HepG2 (cell line): Measurements from ENCODE around the gene RAD51. TPM values are rescaled to one million over a fixed set of nuclear protein-coding genes. Genes with fewer than 3 reads are reported as not detected.

Experiments used
- ATAC-seq: fragments of 200-7000 bp; cut with Tn5 transposase; 3 replicates; pipeline ENCODE4 v1.9.1; 2020; ENCODE audit warnings: mild to moderate bottlenecking, moderate library complexity
- BruUV-seq: library from RNA; stranded (reverse); fragments of 400-500 nt; replicated peaks from 2 replicates; lab custom pipeline; 2021; lab: Mats Ljungman, UMichigan
- CTCF ChIA-PET: fragments of 300-600 bp; formaldehyde crosslinking; extraction: SDS; loops from one replicate; lab custom pipeline; 2021; ENCODE audit warnings: low total read pairs, inconsistent platforms, low intra/inter-chr PET ratio; lab: Yijun Ruan, JAX
- POLR2A ChIA-PET: fragments of 350-600 bp; sonication (Branson Sonifier 250); formaldehyde crosslinking; loops from one replicate; lab custom pipeline; 2020; ENCODE audit warnings: antibody characterized with exemption, inconsistent platforms; lab: Yijun Ruan, JAX
- DNase-seq: peaks from one replicate; pipeline ENCODE4 v3.0.0-alpha.2; 2015; ENCODE audit warnings: low spot score
- FAIRE-seq: peaks from 3 replicates; lab custom pipeline; 2011; peaks lifted over from hg19 to GRCh38; lab: Jason Lieb, UNC
- H2AFZ ChIP-seq: one replicate; pipeline ENCODE4 v1.6.1; 2011; ENCODE audit warnings: low read length, inconsistent platforms
- H3K27ac ChIP-seq: fragments of 300-600 bp; 3 replicates; pipeline ENCODE4 v1.8.0; 2011; ENCODE audit warnings: mixed run types, mild to moderate bottlenecking, mixed read lengths, low read length, inconsistent platforms; ENCODE audit not compliant: insufficient read depth; ENCODE audit errors: extremely low read length
- H3K27me3 ChIP-seq, 2 experiments: fragments of 200-600 bp in 1 of 2; 2 replicates in 1 of 2; 3 replicates in 1 of 2; pipeline versions ENCODE4 v1.6.0 to v1.8.0; 2011; ENCODE audit warnings: low read length in 2 of 2, mild to moderate bottlenecking in 2 of 2, moderate library complexity in 2 of 2, inconsistent platforms in 1 of 2; ENCODE audit not compliant: insufficient read depth in 2 of 2, control insufficient read depth in 1 of 2
- H3K36me3 ChIP-seq, 2 experiments: fragments of 200-600 bp in 1 of 2; replicated peaks in 1 of 2; 2 replicates in 1 of 2; 3 replicates in 1 of 2; pipeline versions ENCODE4 v1.5.1 to v1.8.0; 2011; ENCODE audit warnings: low read length in 2 of 2, inconsistent platforms in 1 of 2; ENCODE audit not compliant: insufficient read depth in 2 of 2, control insufficient read depth in 1 of 2
- H3K4me1 ChIP-seq: 2 replicates; pipeline ENCODE4 v1.5.1; 2012; ENCODE audit warnings: low read length, inconsistent platforms; ENCODE audit not compliant: insufficient read depth
- H3K4me2 ChIP-seq: 2 replicates; pipeline ENCODE4 v1.6.0; 2011; ENCODE audit warnings: low read depth, low read length, inconsistent platforms
- H3K4me3 ChIP-seq, 3 experiments: fragments of 200-600 bp in 1 of 3; sonication (generic), shearing (Covaris generic) in 1 of 3; replicated peaks in 1 of 3; 2 replicates each; pipeline ENCODE4 v1.5.1; 2011 to 2016; ENCODE audit warnings: low read length in 3 of 3, inconsistent platforms in 2 of 3, low read depth in 2 of 3, mild to moderate bottlenecking in 2 of 3, control low read depth in 1 of 3, mixed read lengths in 1 of 3; ENCODE audit not compliant: insufficient read depth in 1 of 3
- H3K79me2 ChIP-seq: one replicate; pipeline ENCODE4 v1.6.1; 2011; ENCODE audit warnings: low read length, inconsistent platforms; ENCODE audit not compliant: insufficient read depth
- H3K9ac ChIP-seq: 2 replicates; pipeline ENCODE4 v1.6.0; 2011; ENCODE audit warnings: mild to moderate bottlenecking, low read depth, low read length, inconsistent platforms; ENCODE audit not compliant: insufficient read depth
- H3K9me3 ChIP-seq: 2 replicates; pipeline ENCODE4 v1.5.1; 2012; ENCODE audit warnings: mild to moderate bottlenecking, low read length
- H4K20me1 ChIP-seq: 2 replicates; pipeline ENCODE4 v1.6.0; 2011; ENCODE audit warnings: inconsistent platforms, mild to moderate bottlenecking, low read length, moderate library complexity; ENCODE audit not compliant: insufficient read depth
- HNRNPLL ChIP-seq: fragments of 200-400 bp; formaldehyde crosslinking; IDR thresholded peaks from 2 replicates; pipeline ENCODE4 v1.6.1; 2017; ENCODE audit warnings: mild to moderate bottlenecking, low read depth, low read length; ENCODE audit not compliant: poor library complexity, severe bottlenecking
- ISX ChIP-seq: sonication (generic); formaldehyde crosslinking; conservative IDR thresholded peaks from 2 replicates; pipeline ENCODE4 v1.5.0; 2020; ENCODE audit warnings: missing genetic modification reagents
- JARID2 ChIP-seq: sonication (generic); formaldehyde crosslinking; IDR thresholded peaks from 2 replicates; pipeline ENCODE4 v1.8.1; 2023; ENCODE audit warnings: missing genetic modification reagents, inconsistent platforms; ENCODE audit not compliant: insufficient replicate concordance
- KDM1A ChIP-seq: IDR thresholded peaks from 2 replicates; pipeline ENCODE4 v1.6.1; 2016; ENCODE audit warnings: missing compliant biosample characterization
- MAFF ChIP-seq: IDR thresholded peaks from 2 replicates; pipeline ENCODE4 v1.6.1; 2011; ENCODE audit warnings: low read depth, low read length, improper control_type of control experiment
- NAIF1 ChIP-seq: sonication (generic); formaldehyde crosslinking; IDR thresholded peaks from 2 replicates; pipeline ENCODE4 v1.5.0; 2020; ENCODE audit warnings: mild to moderate bottlenecking, missing genetic modification reagents, borderline replicate concordance
- SP1 ChIP-seq, 2 experiments: fragments of 450-650 bp in 1 of 2; sonication (generic) in 1 of 2; formaldehyde crosslinking in 1 of 2; IDR thresholded peaks; 2 replicates each; pipeline versions ENCODE4 v1.4.0 to v1.6.1; 2016 to 2020; ENCODE audit warnings: missing genetic modification reagents in 1 of 2
- ZFYVE20 ChIP-seq: sonication (generic); formaldehyde crosslinking; IDR thresholded peaks from 2 replicates; pipeline ENCODE4 v1.8.0; 2023; ENCODE audit warnings: low read depth, mild to moderate bottlenecking, moderate library complexity, missing genetic modification reagents, borderline replicate concordance
- ZNF383 ChIP-seq: sonication (generic); formaldehyde crosslinking; IDR thresholded peaks from 2 replicates; pipeline ENCODE4 v1.4.0; 2020; ENCODE audit warnings: missing genetic modification reagents, mild to moderate bottlenecking, borderline replicate concordance
- ZNF430 ChIP-seq: sonication (generic); formaldehyde crosslinking; IDR thresholded peaks from 2 replicates; pipeline ENCODE4 v1.9.0; 2021; ENCODE audit warnings: mild to moderate bottlenecking, missing genetic modification reagents
- ZNF543 ChIP-seq: sonication (generic); formaldehyde crosslinking; IDR thresholded peaks from 2 replicates; pipeline ENCODE4 v1.4.0; 2020; ENCODE audit warnings: mild to moderate bottlenecking, missing genetic modification reagents
- ZNF670 ChIP-seq: sonication (generic); formaldehyde crosslinking; IDR thresholded peaks from 2 replicates; pipeline ENCODE4 v1.8.0; 2022; ENCODE audit warnings: mild to moderate bottlenecking, missing genetic modification reagents, borderline replicate concordance
- ZNF672 ChIP-seq: sonication (generic); formaldehyde crosslinking; IDR thresholded peaks from 2 replicates; pipeline ENCODE4 v1.8.1; 2022; ENCODE audit warnings: missing genetic modification reagents
- WGBS: methylation state at CpG from one replicate; pipeline ENCODE4 v1.1.6; 2017; ENCODE audit warnings: low lambda C conversion rate; 5-methylcytosine and 5-hydroxymethylcytosine counted together
- in situ Hi-C: cut with HindIII; loops from 2 replicates; pipeline ENCODE4 v1.10.0; 2017; ENCODE audit warnings: low pct_unique_long_range_greater_than_20kb; ENCODE audit not compliant: extremely low pct_ligation_motif_present
- intact Hi-C: fragments of 100-400 bp; cut with micrococcal nuclease; formaldehyde crosslinking; loops from one replicate; pipeline ENCODE4 v1.10.0; 2022; ENCODE audit not compliant: unreplicated experiment
- polyA plus RNA-seq, 8 experiments: library from polyadenylated mRNA; depleted of rRNA in 3 of 8; stranded (reverse) in 7 of 8; unstranded in 1 of 8; fragments of >200 nt; fragmentation: Illumina TruSeq in 4 of 8; extraction: Trizol in 4 of 8; gene quantifications; 2 replicates each; pipeline versions ENCODE4 v1.2.1 to v1.2.3, GENCODE V29; 2011 to 2016; ENCODE audit warnings: low read depth in 4 of 8, missing spikeins in 1 of 8, mixed read lengths in 1 of 8; ENCODE audit not compliant: insufficient read depth in 1 of 8
- total RNA-seq, 5 experiments: library from RNA; depleted of rRNA; stranded (reverse); fragments of >200 nt; fragmentation: Illumina TruSeq; extraction: Trizol; gene quantifications; 2 replicates each; pipeline ENCODE4 v1.2.3, GENCODE V29; 2016; ENCODE audit warnings: low read depth in 1 of 5
- TF ChIP-seq, protein P1 (sequence below): sonication (generic); formaldehyde crosslinking; IDR thresholded peaks from 2 replicates; pipeline ENCODE4 v1.4.0; 2020; ENCODE audit warnings: mild to moderate bottlenecking, missing genetic modification reagents, borderline replicate concordance
- TF ChIP-seq, protein P2 (sequence below): sonication (generic); formaldehyde crosslinking; IDR thresholded peaks from 2 replicates; pipeline ENCODE4 v1.9.0; 2022; ENCODE audit warnings: missing genetic modification reagents, mild to moderate bottlenecking, borderline replicate concordance

The RAD51 gene
- total and polyA plus RNA-seq, 2 of the 13 experiments (the other 11 are each of a cell fraction or from before 2014, with no cell fraction given), result 8.5 to 12.8 TPM

DNA sequence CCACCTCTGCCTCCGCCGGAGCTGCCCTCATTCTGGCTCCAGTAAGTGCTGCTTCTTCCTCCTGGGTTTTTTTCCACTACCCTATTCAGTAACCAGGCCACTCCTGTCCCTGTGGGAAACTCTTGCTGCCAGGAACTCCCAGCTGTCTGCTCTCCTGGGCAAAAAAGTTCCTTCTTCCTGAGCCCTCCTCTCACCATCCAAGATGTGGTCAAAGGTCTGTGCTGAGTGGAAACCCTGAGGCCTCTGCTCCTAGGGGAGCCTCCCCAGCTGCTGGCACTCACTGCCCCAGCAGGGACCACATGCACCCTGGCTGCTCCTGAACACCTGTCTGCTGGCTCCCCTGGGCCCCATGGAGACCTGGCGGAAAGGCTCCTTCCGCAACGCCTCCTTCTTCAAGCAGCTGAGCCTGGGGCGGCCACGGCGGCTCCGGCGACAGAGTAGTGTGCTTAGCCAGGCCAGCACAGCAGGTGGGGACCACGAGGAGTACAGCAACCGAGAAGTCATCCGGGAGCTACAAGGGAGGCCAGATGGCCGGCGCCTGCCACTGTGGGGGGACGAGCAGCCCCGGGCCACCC, 75.3 kb downstream of the RAD51 start:
- Histone ChIP-seq H4K20me1 (no peaks in the 10 kb centered on the region), H3K4me1 (peaks cover 11% of the 10 kb centered on the region), H3K27ac (no peak overlapping the region), H2AFZ (no peak overlapping the region), H3K4me2 (no peak overlapping the region), H3K79me2 (peaks cover 4% of the 10 kb centered on the region), H3K9me3 (no peaks in the 10 kb centered on the region), H3K27me3 (no peaks in the 10 kb centered on the region), H3K4me3 (no peak overlapping the region), H3K36me3 (peaks cover 15 to 40% of the 10 kb centered on the region in 2 experiments; a peak in 4 of 5 replicates), H3K9ac (no peak overlapping the region)
- intact Hi-C loops, result no loop called here
- ChIA-PET CTCF (no interaction called here), POLR2A (no interaction called here)
- DNase-seq, result no peak
- TF ChIP-seq ZNF672 (CRISPR knock-in tag) (no peak), ZNF670 (CRISPR knock-in tag) (no peak), JARID2 (CRISPR knock-in tag) (no peak), ZNF383 (no peak), HNRNPLL (no peak), ZNF543 (CRISPR knock-in tag) (no peak), ZNF430 (no peak), MAFF (no peak), NAIF1 (no peak), KDM1A (CRISPR knock-in tag) (no peak), SP1 (IDR thresholded peaks at IDR 0.05) (no peak), SP1 (CRISPR knock-in tag; IDR thresholded peaks at IDR 0.05) (no peak), ISX (CRISPR knock-in tag) (no peak), ZFYVE20 (CRISPR knock-in tag) (no peak)
- TF ChIP-seq, protein P1, sequence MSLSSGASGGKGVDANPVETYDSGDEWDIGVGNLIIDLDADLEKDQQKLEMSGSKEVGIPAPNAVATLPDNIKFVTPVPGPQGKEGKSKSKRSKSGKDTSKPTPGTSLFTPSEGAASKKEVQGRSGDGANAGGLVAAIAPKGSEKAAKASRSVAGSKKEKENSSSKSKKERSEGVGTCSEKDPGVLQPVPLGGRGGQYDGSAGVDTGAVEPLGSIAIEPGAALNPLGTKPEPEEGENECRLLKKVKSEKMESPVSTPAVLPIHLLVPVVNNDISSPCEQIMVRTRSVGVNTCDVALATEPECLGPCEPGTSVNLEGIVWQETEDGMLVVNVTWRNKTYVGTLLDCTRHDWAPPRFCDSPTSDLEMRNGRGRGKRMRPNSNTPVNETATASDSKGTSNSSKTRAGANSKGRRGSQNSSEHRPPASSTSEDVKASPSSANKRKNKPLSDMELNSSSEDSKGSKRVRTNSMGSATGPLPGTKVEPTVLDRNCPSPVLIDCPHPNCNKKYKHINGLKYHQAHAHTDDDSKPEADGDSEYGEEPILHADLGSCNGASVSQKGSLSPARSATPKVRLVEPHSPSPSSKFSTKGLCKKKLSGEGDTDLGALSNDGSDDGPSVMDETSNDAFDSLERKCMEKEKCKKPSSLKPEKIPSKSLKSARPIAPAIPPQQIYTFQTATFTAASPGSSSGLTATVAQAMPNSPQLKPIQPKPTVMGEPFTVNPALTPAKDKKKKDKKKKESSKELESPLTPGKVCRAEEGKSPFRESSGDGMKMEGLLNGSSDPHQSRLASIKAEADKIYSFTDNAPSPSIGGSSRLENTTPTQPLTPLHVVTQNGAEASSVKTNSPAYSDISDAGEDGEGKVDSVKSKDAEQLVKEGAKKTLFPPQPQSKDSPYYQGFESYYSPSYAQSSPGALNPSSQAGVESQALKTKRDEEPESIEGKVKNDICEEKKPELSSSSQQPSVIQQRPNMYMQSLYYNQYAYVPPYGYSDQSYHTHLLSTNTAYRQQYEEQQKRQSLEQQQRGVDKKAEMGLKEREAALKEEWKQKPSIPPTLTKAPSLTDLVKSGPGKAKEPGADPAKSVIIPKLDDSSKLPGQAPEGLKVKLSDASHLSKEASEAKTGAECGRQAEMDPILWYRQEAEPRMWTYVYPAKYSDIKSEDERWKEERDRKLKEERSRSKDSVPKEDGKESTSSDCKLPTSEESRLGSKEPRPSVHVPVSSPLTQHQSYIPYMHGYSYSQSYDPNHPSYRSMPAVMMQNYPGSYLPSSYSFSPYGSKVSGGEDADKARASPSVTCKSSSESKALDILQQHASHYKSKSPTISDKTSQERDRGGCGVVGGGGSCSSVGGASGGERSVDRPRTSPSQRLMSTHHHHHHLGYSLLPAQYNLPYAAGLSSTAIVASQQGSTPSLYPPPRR (CRISPR knock-in tag), result no peak
- TF ChIP-seq, protein P2, sequence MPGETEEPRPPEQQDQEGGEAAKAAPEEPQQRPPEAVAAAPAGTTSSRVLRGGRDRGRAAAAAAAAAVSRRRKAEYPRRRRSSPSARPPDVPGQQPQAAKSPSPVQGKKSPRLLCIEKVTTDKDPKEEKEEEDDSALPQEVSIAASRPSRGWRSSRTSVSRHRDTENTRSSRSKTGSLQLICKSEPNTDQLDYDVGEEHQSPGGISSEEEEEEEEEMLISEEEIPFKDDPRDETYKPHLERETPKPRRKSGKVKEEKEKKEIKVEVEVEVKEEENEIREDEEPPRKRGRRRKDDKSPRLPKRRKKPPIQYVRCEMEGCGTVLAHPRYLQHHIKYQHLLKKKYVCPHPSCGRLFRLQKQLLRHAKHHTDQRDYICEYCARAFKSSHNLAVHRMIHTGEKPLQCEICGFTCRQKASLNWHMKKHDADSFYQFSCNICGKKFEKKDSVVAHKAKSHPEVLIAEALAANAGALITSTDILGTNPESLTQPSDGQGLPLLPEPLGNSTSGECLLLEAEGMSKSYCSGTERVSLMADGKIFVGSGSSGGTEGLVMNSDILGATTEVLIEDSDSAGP (CRISPR knock-in tag), result no peak
- FAIRE-seq, result no peak
- 97% methylated on average over 9 of the region's 17 CpGs for WGBS
- in situ Hi-C loops, result no loop called here
- no TSS peak for BruUV-seq
- no peak for ATAC-seq
